K562 (cell line): ENCODE data around the gene COL4A5.

Experiments used
- CTCF ChIP-seq, 3 experiments: IDR thresholded peaks in 2 of 3; conservative IDR thresholded peaks in 1 of 3; 2 replicates each; pipeline ENCODE4 v1.5.1; 2011 to 2012; ENCODE audit warnings: low read length in 3 of 3, mild to moderate bottlenecking in 3 of 3, control low read depth in 2 of 3, improper control_type of control experiment in 1 of 3, inconsistent platforms in 1 of 3, low read depth in 1 of 3, mixed read lengths in 1 of 3, moderate library complexity in 1 of 3; ENCODE audit not compliant: insufficient read depth in 2 of 3
- E2F3 ChIP-seq: fragments of 250-450 bp; sonication (Bioruptor Pico); IDR thresholded peaks from 2 replicates; pipeline ENCODE4 v1.4.0; 2020; ENCODE audit warnings: mild to moderate bottlenecking
- E2F8 ChIP-seq: fragments of 450-650 bp; IDR thresholded peaks from 2 replicates; pipeline ENCODE4 v1.7.1; 2018; ENCODE audit warnings: mild to moderate bottlenecking, low read depth; ENCODE audit not compliant: partially characterized antibody
- EP300 ChIP-seq: IDR thresholded peaks from 2 replicates; pipeline ENCODE4 v1.6.1; 2012; ENCODE audit warnings: low read length, improper control_type of control experiment
- EZH2 ChIP-seq: IDR thresholded peaks from 2 replicates; pipeline ENCODE4 v1.6.1; 2012; ENCODE audit warnings: low read depth, mild to moderate bottlenecking, inconsistent platforms, low read length, borderline replicate concordance
- HBP1 ChIP-seq: fragments of 450-650 bp; formaldehyde crosslinking; IDR thresholded peaks from 2 replicates; pipeline ENCODE4 v1.4.0; 2022; ENCODE audit warnings: missing genetic modification characterization
- KAT7 ChIP-seq: sonication (generic); formaldehyde crosslinking; IDR thresholded peaks from 2 replicates; pipeline ENCODE4 v1.8.0; 2022; ENCODE audit warnings: missing genetic modification reagents, mild to moderate bottlenecking, borderline replicate concordance
- PHF20 ChIP-seq: fragments of 450-650 bp; IDR thresholded peaks from 2 replicates; pipeline ENCODE4 v1.6.1; 2018; ENCODE audit not compliant: partially characterized antibody
- POLR2A ChIP-seq: fragments of 450-650 bp; conservative IDR thresholded peaks from 2 replicates; pipeline ENCODE4 v1.6.1; 2016
- RAD21 ChIP-seq, 2 experiments: fragments of 250-450 bp in 1 of 2; fragments of 450-650 bp in 1 of 2; sonication (Bioruptor Pico) in 1 of 2; formaldehyde crosslinking in 1 of 2; IDR thresholded peaks in 1 of 2; conservative IDR thresholded peaks in 1 of 2; 2 replicates each; pipeline versions ENCODE4 v1.4.0 to v1.8.0; 2020 to 2022; ENCODE audit warnings: mild to moderate bottlenecking in 2 of 2, moderate library complexity in 1 of 2
- RBM14 ChIP-seq: fragments of 200-400 bp; formaldehyde crosslinking; IDR thresholded peaks from 2 replicates; pipeline ENCODE4 v1.6.1; 2018; ENCODE audit warnings: low read depth, mild to moderate bottlenecking, low read length, moderate library complexity, borderline replicate concordance; ENCODE audit not compliant: insufficient read depth
- ZBTB7A ChIP-seq: IDR thresholded peaks from 2 replicates; pipeline ENCODE4 v1.6.1; 2011; ENCODE audit warnings: low read depth, mild to moderate bottlenecking, low read length, moderate library complexity, borderline replicate concordance; ENCODE audit not compliant: control insufficient read depth
- TF ChIP-seq, protein P1 (sequence below): fragments of 250-450 bp; sonication (Bioruptor Pico); IDR thresholded peaks from 2 replicates; pipeline ENCODE4 v1.5.0; 2021
- TF ChIP-seq, protein P2 (sequence below): fragments of 450-650 bp; formaldehyde crosslinking; IDR thresholded peaks from 2 replicates; pipeline ENCODE4 v1.4.0; 2022; ENCODE audit warnings: missing genetic modification characterization

GRCh38 chrX:108731153-108731552 is 291.5 kb downstream of the COL4A5 start:
- TF ChIP-seq CTCF (IDR thresholded peaks at IDR 0.05 in 2 of 3, conservative IDR thresholded peaks at IDR 0.05 in 1 of 3; ENCODE audit: insufficient read depth in 2 of 3, low read depth in 1 of 3, low read length in 3 of 3) (no peak), E2F3 (no peak), KAT7 (CRISPR knock-in tag) (no peak), RAD21 (CRISPR knock-in tag; conservative IDR thresholded peaks at IDR 0.05 in 1 of 2, IDR thresholded peaks at IDR 0.05 in 1 of 2) (no peak), PHF20 (no peak), EZH2 (no peak), HBP1 (no peak), ZBTB7A (no peak), EP300 (no peak), E2F8 (no peak), POLR2A (no peak), RBM14 (no peak)
- TF ChIP-seq, protein P1, sequence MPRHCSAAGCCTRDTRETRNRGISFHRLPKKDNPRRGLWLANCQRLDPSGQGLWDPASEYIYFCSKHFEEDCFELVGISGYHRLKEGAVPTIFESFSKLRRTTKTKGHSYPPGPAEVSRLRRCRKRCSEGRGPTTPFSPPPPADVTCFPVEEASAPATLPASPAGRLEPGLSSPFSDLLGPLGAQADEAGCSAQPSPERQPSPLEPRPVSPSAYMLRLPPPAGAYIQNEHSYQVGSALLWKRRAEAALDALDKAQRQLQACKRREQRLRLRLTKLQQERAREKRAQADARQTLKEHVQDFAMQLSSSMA (CRISPR knock-in tag), result no peak
- TF ChIP-seq, protein P2, sequence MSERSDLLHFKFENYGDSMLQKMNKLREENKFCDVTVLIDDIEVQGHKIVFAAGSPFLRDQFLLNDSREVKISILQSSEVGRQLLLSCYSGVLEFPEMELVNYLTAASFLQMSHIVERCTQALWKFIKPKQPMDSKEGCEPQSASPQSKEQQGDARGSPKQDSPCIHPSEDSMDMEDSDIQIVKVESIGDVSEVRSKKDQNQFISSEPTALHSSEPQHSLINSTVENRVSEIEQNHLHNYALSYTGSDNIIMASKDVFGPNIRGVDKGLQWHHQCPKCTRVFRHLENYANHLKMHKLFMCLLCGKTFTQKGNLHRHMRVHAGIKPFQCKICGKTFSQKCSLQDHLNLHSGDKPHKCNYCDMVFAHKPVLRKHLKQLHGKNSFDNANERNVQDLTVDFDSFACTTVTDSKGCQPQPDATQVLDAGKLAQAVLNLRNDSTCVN, result no peak
